Measurements from ENCODE around the gene STXBP6.
"Not testable (repeated sequence)": the region's sequence is repeated elsewhere in the genome, so short reads cannot be mapped to it uniquely, and the experiment has no call there.

The STXBP6 gene

DNA sequence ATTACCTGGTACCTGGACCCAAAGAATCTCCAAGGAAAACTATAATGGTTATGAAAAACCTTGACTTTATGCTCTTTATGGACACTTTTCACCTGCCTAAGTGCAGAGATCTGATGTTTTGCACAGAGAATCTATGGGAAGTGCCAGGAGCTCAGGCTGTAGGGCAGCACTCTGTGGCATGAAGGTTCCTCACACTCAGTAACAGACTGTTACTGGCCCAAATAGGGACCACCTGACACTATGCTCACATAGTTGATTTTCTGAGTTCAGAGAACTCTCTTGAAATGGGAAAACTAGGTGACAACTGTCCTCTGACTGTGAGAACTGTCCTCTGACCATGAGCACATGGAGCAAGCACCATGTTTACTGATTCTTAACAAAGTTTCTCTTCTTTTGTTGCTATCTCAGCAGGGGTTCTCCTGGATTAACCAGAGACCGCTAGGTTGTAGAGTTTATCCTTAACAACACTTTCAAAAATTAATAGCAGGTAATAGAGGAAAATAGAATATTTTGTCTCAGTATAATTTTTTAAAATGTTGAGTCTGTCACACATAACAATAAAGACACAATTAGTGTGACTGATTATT, 101.6 kb downstream of the STXBP6 start:
- DNase-seq = no peak

GRCh38 chr14:24947131-24947530, 102.8 kb downstream of the STXBP6 start:
- no peak for DNase-seq

GRCh38 chr14:24944800-24945199, 105.1 kb downstream of the STXBP6 start:
- DNase-seq = no peak

DNA sequence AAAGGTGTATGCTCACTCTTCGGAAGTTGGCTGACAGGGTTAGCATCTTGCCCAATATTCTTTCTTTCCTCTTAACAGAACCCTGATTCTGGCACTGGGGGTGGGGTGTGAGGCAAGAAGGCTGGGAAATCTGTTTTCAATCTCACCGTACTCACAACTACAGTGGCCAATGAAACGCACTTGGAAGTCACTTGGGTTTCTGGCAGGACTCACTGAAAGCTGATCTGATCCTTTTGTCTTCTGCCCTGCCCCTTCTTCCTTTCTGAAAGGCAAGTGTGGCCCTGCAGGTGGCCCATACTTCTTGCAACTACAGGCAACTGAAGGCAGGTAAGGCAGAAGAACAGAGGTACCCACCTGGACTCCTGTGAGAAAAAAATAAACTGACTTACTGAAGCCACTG, 106.9 kb downstream of the STXBP6 start:
- DNase-seq = no peak

DNA sequence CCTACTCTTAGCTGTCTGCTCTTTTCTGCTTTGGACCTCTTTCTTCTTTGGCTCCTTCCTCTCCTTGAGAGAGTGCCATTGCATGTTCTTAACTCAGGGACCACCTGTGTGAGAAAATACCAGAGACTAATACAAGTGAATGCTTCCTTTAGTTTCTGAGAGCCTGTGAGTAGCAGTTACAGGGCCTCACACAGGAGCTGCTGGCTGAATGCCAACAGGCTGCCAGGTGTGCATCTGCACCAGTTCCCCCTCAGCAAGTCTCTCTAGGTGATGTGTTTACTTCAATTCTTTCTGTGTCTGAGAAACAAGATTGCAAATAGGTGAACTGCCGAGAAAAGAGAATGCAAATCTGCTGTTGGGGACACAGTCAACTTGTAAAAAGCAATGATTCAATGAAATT, 108.2 kb downstream of the STXBP6 start:
- DNase-seq = no peak

- no peak for DNase-seq
Measured at GRCh38 chr14:24940213-24940783, 109.6 kb downstream of the STXBP6 start.

GRCh38 chr14:24938593-24938992, 111.4 kb downstream of the STXBP6 start:
- DNase-seq = no peak

DNA sequence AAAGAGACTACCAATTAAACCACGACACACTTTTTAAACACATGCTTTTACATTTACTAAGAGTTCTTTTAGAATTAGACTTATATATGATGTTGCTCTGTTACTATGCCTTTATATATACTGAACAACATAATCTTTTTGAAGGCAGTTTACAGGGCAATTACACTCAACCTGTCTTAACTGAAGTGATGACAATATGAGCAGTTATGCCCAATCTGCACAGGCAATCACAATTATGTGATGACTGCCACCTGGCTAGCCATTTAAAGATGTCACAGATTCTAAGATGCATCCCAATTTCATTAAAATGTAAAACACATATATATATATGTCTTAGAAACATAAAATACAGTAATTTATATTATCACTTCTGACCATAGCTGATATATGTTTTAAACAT, 112.6 kb downstream of the STXBP6 start:
- no peak for DNase-seq

- DNase-seq = not testable (repeated sequence)
Measured at GRCh38 chr14:24936773-24937172, 113.2 kb downstream of the STXBP6 start.

DNA sequence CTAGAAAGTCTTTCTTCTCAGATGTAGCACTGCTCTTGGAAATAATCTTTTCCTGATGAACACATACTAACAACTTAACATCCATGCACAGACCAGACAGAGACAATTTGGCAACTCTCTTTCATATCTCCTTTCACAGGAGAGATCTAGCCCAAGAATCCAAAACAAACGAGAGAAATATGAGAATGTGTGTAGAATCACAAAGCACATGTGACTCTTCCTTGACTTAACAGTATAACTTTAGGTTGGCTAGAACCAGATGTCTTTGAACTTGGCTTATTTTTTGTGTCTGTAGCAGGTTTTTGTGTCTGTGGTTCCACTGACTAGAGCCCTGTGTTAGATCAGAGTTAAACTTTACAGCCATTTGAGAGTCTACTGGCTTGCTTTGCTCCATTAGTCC, 114.2 kb downstream of the STXBP6 start:
- DNase-seq = no peak

DNA sequence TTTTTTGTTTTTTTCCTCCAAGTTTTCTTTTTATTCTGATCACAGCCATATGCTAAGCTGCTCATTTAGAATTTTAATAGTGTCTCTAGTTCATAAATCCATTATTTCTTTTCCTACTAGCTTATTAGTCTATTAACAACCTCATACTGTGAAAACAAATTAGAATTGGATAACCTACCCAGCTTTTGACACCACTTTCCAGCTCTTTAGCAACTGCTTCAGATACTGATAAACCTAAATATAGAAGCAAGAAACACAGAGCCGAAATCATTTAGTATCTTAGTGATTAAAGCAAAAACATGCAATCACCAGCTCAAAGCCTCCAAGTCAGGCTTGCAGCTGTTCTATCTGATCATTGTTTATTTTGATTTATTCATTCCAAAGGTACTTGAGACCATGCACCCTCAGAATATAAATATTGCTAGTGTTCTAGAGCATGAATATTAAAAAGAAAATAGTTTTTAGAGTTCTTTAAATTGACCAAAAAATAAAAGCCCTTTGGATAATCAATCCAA, 121.5 kb downstream of the STXBP6 start:
- DNase-seq = no peak

GRCh38 chr14:24927809-24928208, 122.1 kb downstream of the STXBP6 start:
- DNase-seq = no peak

DNA sequence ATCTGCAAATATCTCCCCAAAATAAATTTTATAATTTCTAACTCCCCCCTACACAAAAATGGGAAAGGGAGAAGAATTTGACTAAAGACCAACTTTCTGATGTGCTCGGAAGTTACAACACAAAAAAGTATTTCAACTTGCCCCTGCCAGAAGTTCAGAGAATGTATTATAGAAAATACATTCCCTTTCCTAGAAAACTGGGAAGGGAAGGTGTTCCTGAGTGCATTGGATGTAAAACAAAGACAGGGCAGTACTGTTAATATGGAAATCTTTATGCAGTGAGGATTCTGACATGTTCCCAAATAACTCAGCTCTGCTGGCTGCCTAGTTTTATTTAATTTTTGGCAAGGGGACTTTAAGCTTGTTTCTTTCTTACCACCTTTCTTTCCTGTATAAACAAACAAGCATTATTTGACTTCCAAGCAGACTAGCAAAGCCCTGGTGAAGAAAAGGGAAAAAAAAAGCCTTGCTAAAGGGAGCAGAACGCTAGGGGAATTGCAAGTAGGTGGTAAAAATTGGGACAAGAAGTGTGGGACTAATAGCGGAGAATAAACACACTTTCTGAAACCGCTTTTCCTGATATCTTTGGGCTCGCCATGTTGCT, 124.1 kb downstream of the STXBP6 start:
- DNase-seq = no peak

- no peak for DNase-seq
Measured at GRCh38 chr14:24924544-24924943, 125.4 kb downstream of the STXBP6 start.

- DNase-seq = no peak
Measured at GRCh38 chr14:24921903-24922302, 128.0 kb downstream of the STXBP6 start.

DNA sequence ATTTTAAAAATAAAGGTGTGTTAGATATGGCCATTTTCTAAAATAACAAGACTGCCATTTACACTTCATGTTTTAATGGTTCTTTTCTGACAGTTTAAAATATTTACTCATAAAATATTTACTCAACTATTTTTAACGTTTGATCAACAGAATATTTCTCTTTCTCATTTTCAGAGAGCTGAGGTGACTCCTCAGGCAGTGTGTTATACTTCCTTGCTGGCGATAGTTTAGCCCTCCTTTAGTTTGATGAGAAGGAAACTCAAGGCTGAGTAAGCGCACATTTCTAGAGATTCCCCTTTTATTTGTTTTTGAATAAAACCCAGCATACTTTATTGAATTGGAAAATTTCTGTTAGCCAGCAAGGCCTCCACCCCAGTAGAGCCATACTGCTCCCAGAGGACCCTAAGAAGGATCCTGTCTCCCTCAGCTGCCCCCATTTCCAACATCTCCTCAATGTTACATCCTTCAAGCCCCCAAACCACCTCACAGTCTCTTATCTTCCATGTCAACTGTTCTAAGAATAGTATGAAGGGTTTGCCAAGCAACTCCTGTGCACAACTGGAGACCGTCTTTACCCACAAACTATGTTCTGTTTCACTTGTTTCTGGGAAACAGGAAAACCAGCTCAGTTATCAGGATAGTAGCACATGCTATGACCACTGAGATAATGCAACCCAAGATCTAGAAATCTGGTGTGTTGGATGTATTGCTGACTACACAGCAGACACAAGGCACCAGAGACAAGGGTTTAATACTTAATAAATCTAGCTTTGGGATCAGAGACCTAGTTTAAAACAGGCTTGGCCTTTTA, 129.5 kb downstream of the STXBP6 start:
- no peak for DNase-seq

DNA sequence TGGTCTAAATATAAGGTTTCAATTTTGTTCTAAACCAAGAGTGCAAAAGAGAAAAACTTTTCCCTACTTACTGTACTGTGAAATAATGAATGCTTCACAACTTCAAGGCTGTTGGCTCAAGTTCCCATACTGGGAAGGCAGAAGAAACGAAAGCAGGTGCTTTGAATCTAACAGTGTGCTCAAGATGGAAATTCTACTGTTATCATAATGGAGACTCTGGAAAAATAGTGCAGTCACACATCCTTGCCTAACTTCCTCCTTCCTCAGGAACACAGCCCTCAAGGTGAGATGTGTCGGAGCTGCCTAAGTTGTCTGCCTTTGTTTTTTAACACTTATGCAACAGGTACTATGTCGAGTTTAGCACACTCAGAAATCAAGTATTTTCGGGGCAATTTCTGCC, 131.1 kb downstream of the STXBP6 start:
- no peak for DNase-seq

DNA sequence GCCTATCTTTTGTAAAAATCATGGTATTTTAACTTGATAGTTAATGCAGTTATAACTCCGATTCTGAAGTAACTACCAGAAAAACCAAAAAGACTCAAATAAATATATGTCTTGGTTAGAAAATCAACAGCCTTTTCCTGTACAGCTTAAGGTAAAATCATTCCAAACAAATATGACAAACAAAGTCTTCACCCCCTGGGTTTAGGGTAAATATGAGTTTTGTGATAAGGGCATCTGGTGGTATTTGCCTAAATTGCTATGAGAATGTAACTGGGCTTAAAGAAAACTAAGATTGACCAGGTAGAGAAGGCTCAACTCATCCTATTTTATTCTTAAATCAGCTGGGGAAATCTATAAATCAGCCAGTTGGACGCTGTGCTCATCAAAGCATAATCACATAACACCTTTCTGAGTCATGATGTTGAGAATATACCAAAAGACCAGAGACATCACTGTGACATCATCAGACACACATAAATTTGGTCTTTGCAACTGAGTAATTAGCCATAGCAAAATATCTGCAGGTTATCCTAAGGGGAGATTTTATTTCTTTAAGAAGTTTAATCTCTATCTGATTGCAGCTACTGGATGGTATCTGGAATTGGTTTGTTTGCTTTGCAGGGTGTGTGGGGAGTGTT, 133.9 kb downstream of the STXBP6 start:
- no peak for DNase-seq

DNA sequence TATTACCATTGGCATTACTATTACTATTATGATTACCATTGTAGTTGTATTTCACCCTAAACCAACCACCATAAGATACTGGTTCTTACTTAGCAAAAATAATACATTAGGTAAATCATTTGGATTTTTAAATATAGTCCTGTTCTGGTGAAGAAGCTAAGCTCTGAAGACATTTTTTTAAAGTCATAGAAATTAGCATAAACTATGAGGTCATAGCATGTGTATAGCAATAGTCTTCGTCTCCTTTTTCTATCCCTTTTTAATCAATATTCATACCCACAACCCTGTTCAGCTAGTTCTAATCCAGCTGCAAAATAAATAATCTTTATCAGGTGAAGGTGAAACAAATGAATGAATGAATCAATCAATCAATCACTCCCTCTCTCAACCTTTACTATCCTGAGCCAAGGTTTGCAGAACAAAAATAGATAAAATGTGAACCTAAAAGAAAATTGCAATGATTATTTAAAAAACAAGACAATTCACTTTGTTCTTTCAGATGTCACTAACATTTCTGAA, 134.5 kb downstream of the STXBP6 start:
- DNase-seq = no peak

GRCh38 chr14:24913746-24914145, 136.2 kb downstream of the STXBP6 start:
- DNase-seq = no peak

DNA sequence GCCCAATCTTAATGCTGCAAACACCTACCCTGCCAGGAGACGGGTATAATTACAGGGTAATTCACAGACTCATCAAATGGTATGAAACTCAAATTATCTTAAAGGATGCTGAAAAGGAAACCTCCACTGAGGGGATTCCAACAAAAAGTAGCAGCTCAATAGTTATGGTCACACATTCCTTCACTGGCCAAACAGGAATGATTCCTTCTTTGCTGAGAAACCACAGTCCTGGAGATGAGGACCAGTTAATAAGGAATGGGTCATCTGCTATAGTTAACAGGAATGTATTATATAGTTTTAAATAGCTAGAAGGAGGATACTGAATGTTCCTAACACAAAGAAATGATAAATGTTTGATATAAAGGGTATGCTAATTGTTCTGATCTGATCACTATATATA, 136.9 kb downstream of the STXBP6 start:
- DNase-seq = no peak

DNA sequence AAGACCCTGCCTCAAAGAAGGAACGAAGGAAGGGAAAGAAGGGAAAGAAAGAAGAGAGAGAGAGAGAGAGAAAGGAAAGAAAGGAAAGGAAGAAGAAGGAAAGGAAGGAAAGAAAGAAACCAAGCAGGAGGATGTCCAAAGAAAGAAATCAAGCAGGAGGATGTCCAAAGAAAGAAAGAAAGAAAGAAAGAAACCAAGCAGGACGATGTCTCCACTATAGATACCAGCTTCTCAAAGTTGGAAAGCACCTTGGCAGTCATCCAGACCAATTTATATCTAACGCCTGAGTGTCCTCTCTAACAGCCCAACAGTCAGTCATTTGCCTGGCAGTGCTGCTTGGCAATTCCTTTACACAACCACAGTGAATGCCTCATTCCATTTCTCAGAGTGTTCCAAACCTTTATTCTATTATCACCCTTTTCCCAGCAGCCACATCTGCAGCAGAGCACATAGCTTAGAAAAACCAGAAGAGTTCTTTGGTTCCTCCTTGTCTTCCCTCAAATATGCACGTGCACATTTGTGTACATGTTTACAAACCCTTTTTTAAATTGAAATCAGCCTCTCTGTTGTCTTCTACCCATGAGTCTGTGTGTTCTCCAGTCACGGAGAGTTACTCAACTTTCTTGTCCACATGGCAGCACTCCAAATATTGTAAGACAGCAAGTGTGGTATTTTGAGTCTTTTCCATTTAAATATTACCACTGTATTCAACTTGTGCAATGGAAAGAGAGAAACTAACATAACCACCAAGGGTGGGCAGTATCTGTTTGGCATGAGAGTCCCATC, 138.4 kb downstream of the STXBP6 start:
- DNase-seq = no peak
